Heart left ventricle (tissue), 16 donors: ENCODE measurements around the gene CBX6. TPM values are rescaled to one million over a fixed set of nuclear protein-coding genes. Genes with fewer than 3 reads are reported as not detected.

Experiments used
- ATAC-seq, 4 donors: fragments of 200-7000 bp; cut with Tn5 transposase; one replicate each; pipeline ENCODE4 v1.9.1; 2020 to 2022; ENCODE audit warnings: moderate library complexity in 4 of 4, mild to moderate bottlenecking in 3 of 4, moderate number of reproducible peaks in 1 of 4
- DNase-seq, 5 donors: peaks; one replicate each; pipeline ENCODE4 v3.0.0-alpha.2; 2020
- H3K27ac ChIP-seq, 12 donors: fragments of 200-600 bp; sonication (generic) in 4 of 12; one replicate each; pipeline versions ENCODE4 v1.5.0 to v1.8.0; 2016 to 2022; ENCODE audit warnings: mild to moderate bottlenecking in 2 of 12
- H3K27me3 ChIP-seq, 9 donors: fragments of 200-600 bp; sonication (generic) in 2 of 9; one replicate each; pipeline versions ENCODE4 v1.5.1 to v1.8.0; 2016 to 2022; ENCODE audit warnings: mild to moderate bottlenecking in 3 of 9
- H3K36me3 ChIP-seq, 9 donors: fragments of 200-600 bp; sonication (generic) in 2 of 9; one replicate each; pipeline versions ENCODE4 v1.5.0 to v1.8.0; 2018 to 2022; ENCODE audit warnings: mild to moderate bottlenecking in 2 of 9
- H3K4me1 ChIP-seq, 12 donors: fragments of 200-600 bp; sonication (generic) in 4 of 12; one replicate each; pipeline versions ENCODE4 v1.5.0 to v1.8.0; 2016 to 2022; ENCODE audit warnings: mild to moderate bottlenecking in 3 of 12
- H3K4me3 ChIP-seq, 12 donors: fragments of 200-600 bp; sonication (generic) in 4 of 12; one replicate each; pipeline versions ENCODE4 v1.5.0 to v1.8.0; 2017 to 2022; ENCODE audit warnings: mild to moderate bottlenecking in 9 of 12, moderate library complexity in 4 of 12
- H3K9me3 ChIP-seq, 12 donors: fragments of 200-600 bp; sonication (generic) in 4 of 12; one replicate each; pipeline versions ENCODE4 v1.5.0 to v1.8.0; 2016 to 2022; ENCODE audit warnings: mild to moderate bottlenecking in 1 of 12
- POLR2A ChIP-seq, 2 donors: fragments of 450-650 bp; IDR thresholded peaks; one replicate each; pipeline ENCODE4 v1.6.1; 2017; ENCODE audit warnings: antibody characterized with exemption in 2 of 2, mild to moderate bottlenecking in 2 of 2, moderate library complexity in 2 of 2
- WGBS, 4 donors: extraction: QIAGEN DNeasy Blood & Tissue Kit in 2 of 4; methylation state at CpG; one replicate each; pipeline versions ENCODE4 v1.1.5 to v1.1.7; 2013 to 2018; 5-methylcytosine and 5-hydroxymethylcytosine counted together
- intact Hi-C, 10 donors: fragments of 100-400 bp; cut with DNase I; formaldehyde crosslinking; loops; one replicate each; pipeline versions ENCODE4 v1.11.1 to v1.14.2; 2022
- polyA plus RNA-seq, 2 donors: library from polyadenylated mRNA; stranded (reverse); fragments of 200-250 nt; gene quantifications; one replicate each; pipeline ENCODE4 v1.2.3, GENCODE V29; 2013
- total RNA-seq, 9 donors: library from RNA; depleted of rRNA in 2 of 9; stranded (reverse); fragments of >200 nt in 2 of 9; fragmentation: NEBNext Ultra II Directional in 3 of 9; extraction: Animal tissue kit (Norgen Biotek cat#: 25700) in 3 of 9; gene quantifications; one replicate each; pipeline versions ENCODE4 v1.1.0 to v1.2.4, GENCODE V29; 2016 to 2023
- TF ChIP-seq, protein P1 (sequence below), 12 donors: fragments of 200-600 bp; sonication (generic) in 4 of 12; IDR thresholded peaks; one replicate each; pipeline versions ENCODE4 v1.5.0 to v1.8.0; 2018 to 2022; ENCODE audit warnings: antibody characterized with exemption in 12 of 12, mild to moderate bottlenecking in 5 of 12
- donor health status: ischemic (EF 13 %, LVEDD 7.1; RV severe dilation, severe dysfunction).
- donor health status: healthy with polysubstance abuse.
- donor health status: DM: no; HTN: yes; CAD: no.
- donor health status: DM: no; HTN: no; CAD: no.
- donor health status: ischemic (EF 25% LVEDD 6.9; RV normal size, moderate dysfunction).
- donor health status: ischemic (EF 25% LVEDD 5.7; RV mildly dilated, moderate dysfunction).
- donor health status: healthy.
- donor health status: DM: yes; HTN: yes; CAD: no.
- donor health status: ischemic (EF 35%, LVEDD 5.7; RV mildly dilated, moderate dysfunction).
- donor health status: nonischemic (EF 11% LVEDD 7.7; RV severe dilation, severe dysfunction).
- donor health status: DM: yes; HTN: yes; CAD: no.
- donor health status: PGD.
- donor health status: ischemic (EF 29% LVEDD 5.4; RV normal size, mild dysfunction).
- donor health status: nonischemic (EF 23%, LVEDD 6.1; RV moderate dilation, normal function).

The CBX6 gene
- total and polyA plus RNA-seq, 11 donors, result 21.1 to 59.0 (median 43.7) TPM

DNA sequence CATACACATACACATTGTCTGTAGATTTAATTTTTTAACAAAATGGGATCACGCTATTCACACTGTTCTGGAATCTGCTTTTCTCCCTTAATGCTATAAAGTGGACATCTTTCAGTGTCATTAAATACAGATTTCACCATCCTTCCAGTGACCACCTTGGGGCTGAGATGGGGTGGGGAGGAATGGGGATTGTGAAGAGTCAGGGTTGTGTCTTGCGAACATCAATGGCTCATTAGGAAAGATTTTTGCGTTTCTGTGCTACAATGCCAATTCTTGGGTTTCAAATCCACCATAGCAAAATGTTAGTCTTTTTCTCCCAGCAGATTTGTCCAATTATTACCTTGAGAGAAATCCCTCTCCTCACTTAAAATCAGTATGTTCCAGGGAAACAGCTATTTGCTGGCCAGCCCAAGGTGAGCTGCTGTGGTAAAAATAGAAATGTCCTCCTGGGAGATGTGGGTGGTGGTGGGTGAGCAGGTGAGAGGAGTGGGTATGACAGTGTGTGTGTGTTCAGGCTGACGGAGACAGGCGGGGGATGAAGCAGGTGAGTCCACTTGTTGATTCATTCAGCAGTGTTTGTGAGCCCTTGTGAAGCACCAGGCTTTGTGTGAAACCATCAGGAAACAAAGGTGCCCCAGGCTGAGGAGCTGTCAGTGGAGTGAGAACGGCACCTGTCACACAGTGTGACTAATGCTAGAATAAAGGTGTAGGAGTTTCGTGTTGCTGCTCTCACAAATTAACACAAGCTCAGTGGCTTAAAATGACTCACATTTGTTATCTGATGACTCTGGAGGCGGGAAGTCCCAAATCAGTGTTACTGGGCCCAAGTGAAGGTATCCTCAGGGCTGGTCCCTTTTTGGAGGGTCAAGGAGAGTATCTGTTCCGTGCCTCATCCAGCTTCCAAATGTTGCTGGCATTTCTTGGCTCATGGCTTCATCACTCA is 1.7 kb upstream of the CBX6 start:
- Histone ChIP-seq H3K27me3 (no peaks in the 10 kb centered on the region), H3K27ac (peak overlapping the region in 11 of 12 donors; percentile 91 to 99 (median 98)), H3K4me3 (peak overlapping the region in 10 of 12 donors; percentile 65 to 98 (median 82)), H3K36me3 (peaks cover 0 to 14% (median 4%) of the 10 kb centered on the region in 9 donors), H3K4me1 (peaks cover 0 to 34% (median 30%) of the 10 kb centered on the region in 12 donors), H3K9me3 (no peaks in the 10 kb centered on the region)
- DNase-seq (no peak), ATAC-seq (no peak)
- 79 to 84% (median 84%) methylated on average over 9 of the region's 9 CpGs for WGBS, 4 donors
- intact Hi-C loops, result loop anchor here (2.0 to 10.0 kb wide), 12 partner anchors 49 to 445 kb away; partner anchors contain the start of genes RPL3 (in 4 of the 10) and APOBEC3B (in 2 of the 10)
- TF ChIP-seq POLR2A (IDR thresholded peaks at IDR 0.05), result no peak
- TF ChIP-seq, protein P1, sequence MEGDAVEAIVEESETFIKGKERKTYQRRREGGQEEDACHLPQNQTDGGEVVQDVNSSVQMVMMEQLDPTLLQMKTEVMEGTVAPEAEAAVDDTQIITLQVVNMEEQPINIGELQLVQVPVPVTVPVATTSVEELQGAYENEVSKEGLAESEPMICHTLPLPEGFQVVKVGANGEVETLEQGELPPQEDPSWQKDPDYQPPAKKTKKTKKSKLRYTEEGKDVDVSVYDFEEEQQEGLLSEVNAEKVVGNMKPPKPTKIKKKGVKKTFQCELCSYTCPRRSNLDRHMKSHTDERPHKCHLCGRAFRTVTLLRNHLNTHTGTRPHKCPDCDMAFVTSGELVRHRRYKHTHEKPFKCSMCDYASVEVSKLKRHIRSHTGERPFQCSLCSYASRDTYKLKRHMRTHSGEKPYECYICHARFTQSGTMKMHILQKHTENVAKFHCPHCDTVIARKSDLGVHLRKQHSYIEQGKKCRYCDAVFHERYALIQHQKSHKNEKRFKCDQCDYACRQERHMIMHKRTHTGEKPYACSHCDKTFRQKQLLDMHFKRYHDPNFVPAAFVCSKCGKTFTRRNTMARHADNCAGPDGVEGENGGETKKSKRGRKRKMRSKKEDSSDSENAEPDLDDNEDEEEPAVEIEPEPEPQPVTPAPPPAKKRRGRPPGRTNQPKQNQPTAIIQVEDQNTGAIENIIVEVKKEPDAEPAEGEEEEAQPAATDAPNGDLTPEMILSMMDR (IDR thresholded peaks at IDR 0.05), result no peak

DNA sequence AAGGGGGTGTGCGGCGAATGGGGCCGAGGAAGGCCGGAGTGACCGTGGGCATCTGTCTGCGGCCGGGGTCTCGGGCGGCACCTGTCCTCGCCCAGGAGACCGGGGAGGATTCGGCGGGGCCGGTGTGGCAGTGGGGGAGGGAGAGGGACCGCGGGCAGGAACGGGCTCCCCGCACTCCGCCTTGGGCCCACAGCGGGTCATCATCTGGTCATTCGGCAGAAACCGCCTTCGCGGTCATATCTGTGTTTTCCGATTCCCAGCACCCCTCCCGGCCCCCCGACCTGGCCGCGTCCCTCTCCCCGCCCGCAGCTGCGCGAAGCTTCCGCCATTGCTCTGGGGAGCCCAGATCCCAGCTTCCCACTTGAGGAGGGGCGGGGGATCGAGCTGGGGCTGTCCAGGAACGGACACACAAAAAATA is 824 bp upstream of the CBX6 start:
- H3K27me3 ChIP-seq, result no peaks in the 10 kb centered on the region
- TF ChIP-seq POLR2A (IDR thresholded peaks at IDR 0.05), result peak in 1 of 2 donors; percentile 14
- TF ChIP-seq, protein P1 (IDR thresholded peaks at IDR 0.05), result peak in 1 of 12 donors; percentile 1
- WGBS, 4 donors, result 0 to 1% (median 1%) methylated on average over 36 to 37 of the region's 37 CpGs
- peak overlapping the region; percentile 65 to 98 (median 81) for H3K4me3 ChIP-seq
- intact Hi-C loops, result loop anchor here (1.0 to 10.0 kb wide), 13 partner anchors 49 to 446 kb away; partner anchors contain the start of genes RPL3 (in 4 of the 10) and APOBEC3B (in 2 of the 10)
- H3K4me1 ChIP-seq, result peaks cover 0 to 43% (median 34%) of the 10 kb centered on the region in 12 donors
- no peaks in the 10 kb centered on the region for H3K9me3 ChIP-seq
- ATAC-seq (peak; percentile 56 to 74 (median 60)), DNase-seq (peak; percentile 73 to 83 (median 82))
- H3K27ac ChIP-seq, result peak overlapping the region; percentile 81 to 99 (median 97)
- H3K36me3 ChIP-seq, result peaks cover 0 to 23% (median 4%) of the 10 kb centered on the region in 9 donors

GRCh38 chr22:38871360-38872171 is 450 bp downstream of the CBX6 start:
- H3K9me3 ChIP-seq, result no peaks in the 10 kb centered on the region
- intact Hi-C loops, result loop anchor here (1.0 to 10.0 kb wide), 16 partner anchors 51 to 447 kb away; partner anchors contain the start of genes RPL3 (in 4 of the 10) and APOBEC3B (in 2 of the 10)
- TF ChIP-seq, protein P1 (IDR thresholded peaks at IDR 0.05), result no peak
- no peak for TF ChIP-seq POLR2A (IDR thresholded peaks at IDR 0.05)
- H3K27ac ChIP-seq, result peak overlapping the region; percentile 78 to 99 (median 92)
- H3K36me3 ChIP-seq, result peaks cover 0 to 35% (median 8%) of the 10 kb centered on the region in 9 donors
- no peaks in the 10 kb centered on the region for H3K27me3 ChIP-seq
- peaks cover 0 to 56% (median 37%) of the 10 kb centered on the region in 12 donors for H3K4me1 ChIP-seq
- 1 to 3% (median 1%) methylated on average over 31 to 77 of the region's 77 CpGs for WGBS, 4 donors
- peak in 1 of 4 donors; percentile 5 for ATAC-seq
- H3K4me3 ChIP-seq, result peak overlapping the region; percentile 29 to 98 (median 81)
- no peak for DNase-seq
